ENCODE measurements around the gene HAO1. TPM values are rescaled to one million over a fixed set of nuclear protein-coding genes. Genes with fewer than 3 reads are reported as not detected.

The HAO1 gene
- total RNA-seq, 1 donor from 2014 or later = not detected

DNA sequence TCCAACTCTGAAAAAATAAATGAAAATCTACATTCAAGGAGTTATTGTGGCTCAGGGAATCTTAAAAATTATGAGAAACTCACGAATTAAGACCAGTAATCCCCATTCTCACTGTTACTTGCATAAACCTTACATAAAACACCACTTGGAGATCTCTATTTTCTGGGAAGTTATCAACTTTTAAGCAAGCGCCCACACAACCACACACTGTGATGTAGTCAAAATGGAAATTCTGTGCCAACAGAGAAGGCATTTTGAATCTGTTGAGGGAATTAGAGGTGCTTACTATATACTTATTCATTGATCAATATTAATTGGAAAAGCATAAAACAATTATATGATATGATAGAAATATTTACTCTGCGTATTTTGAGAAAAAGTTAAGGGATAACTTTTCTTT is 58.7 kb downstream of the HAO1 start:
- no peaks in the 10 kb centered on the region for H3K36me3 ChIP-seq (ENCODE audit: control insufficient read depth, insufficient read depth, low read length)
- no peak for TF ChIP-seq CTCF (IDR thresholded peaks at IDR 0.05; ENCODE audit: insufficient read depth, low read length, severe bottlenecking)
- FAIRE-seq = no peak

DNA sequence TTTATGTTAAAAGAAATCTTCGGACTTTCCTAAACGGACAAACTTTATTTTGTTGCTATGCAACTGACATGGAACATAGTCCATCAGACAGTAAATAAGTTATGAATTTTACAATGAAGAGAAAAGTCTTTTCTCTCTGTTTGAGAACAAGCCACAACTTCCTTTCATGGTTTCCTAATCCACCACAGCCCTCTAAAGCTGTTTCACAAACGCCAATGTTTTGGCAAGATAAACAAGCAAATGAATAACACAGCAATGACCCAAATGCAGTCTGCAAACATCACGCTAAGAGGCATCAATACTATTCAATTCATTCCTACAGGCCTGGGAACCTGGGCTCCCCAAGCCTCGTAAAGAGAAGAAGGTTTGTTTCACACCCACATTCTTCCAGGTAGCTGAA is 60.4 kb downstream of the HAO1 start:
- H3K4me3 ChIP-seq (ENCODE audit: low read depth, low read length) = no peak overlapping the region
- TF ChIP-seq CTCF (IDR thresholded peaks at IDR 0.05; ENCODE audit: insufficient read depth, low read length, severe bottlenecking) = no peak
- DNase-seq (ENCODE audit: low read depth) (peak; percentile 4), FAIRE-seq (no peak)
- H3K27me3 ChIP-seq (ENCODE audit: control insufficient read depth, insufficient read depth, low read length) = no peaks in the 10 kb centered on the region
- no peaks in the 10 kb centered on the region for H3K36me3 ChIP-seq (ENCODE audit: control insufficient read depth, insufficient read depth, low read length)

More for the DNA sequence above, 58.7 kb downstream of the HAO1 start:
- H3K27me3 ChIP-seq (ENCODE audit: control insufficient read depth, insufficient read depth, low read length) = no peaks in the 10 kb centered on the region
- no peak overlapping the region for H3K4me3 ChIP-seq (ENCODE audit: low read depth, low read length)
- DNase-seq (ENCODE audit: low read depth) = no peak

- no peak for DNase-seq (ENCODE audit: low read depth)
- Histone ChIP-seq H3K4me3 (ENCODE audit: low read depth, low read length) (no peak overlapping the region), H3K36me3 (ENCODE audit: control insufficient read depth, insufficient read depth, low read length) (no peaks in the 10 kb centered on the region), H3K27me3 (ENCODE audit: control insufficient read depth, insufficient read depth, low read length) (no peaks in the 10 kb centered on the region)
- TF ChIP-seq CTCF (IDR thresholded peaks at IDR 0.05; ENCODE audit: insufficient read depth, low read length, severe bottlenecking) = no peak
- no peak for FAIRE-seq
Observed at GRCh38 chr20:7868108-7868507, 72.2 kb downstream of the HAO1 start.

DNA sequence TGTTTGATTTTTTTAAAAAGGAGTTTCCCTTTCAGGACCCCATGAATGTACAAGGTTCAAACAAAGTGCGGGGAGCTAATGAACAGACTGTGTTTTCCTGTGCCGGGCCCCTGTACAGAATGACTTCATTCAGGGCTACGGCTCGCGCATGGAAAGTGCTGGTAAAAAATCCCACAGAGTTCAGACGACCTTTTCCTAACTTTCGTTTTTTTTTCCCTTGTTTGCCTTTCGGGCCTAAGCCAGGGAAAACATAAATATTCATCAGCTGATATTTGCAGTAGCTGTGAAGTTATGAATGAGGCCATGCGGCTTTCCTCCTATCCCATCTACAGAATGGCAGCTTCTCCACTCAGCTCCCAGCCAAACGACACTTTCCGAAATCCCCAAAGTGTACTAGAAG is 74.0 kb downstream of the HAO1 start:
- no peaks in the 10 kb centered on the region for H3K27me3 ChIP-seq (ENCODE audit: control insufficient read depth, insufficient read depth, low read length)
- no peak for TF ChIP-seq CTCF (IDR thresholded peaks at IDR 0.05; ENCODE audit: insufficient read depth, low read length, severe bottlenecking)
- no peak for DNase-seq (ENCODE audit: low read depth)

GRCh38 chr20:7859356-7859802 is 80.9 kb downstream of the HAO1 start:
- TF ChIP-seq CTCF (IDR thresholded peaks at IDR 0.05; ENCODE audit: insufficient read depth, low read length, severe bottlenecking) = peak; percentile 56
- FAIRE-seq = no peak
- Histone ChIP-seq H3K27me3 (ENCODE audit: control insufficient read depth, insufficient read depth, low read length) (no peaks in the 10 kb centered on the region), H3K4me3 (ENCODE audit: low read depth, low read length) (no peak overlapping the region), H3K36me3 (ENCODE audit: control insufficient read depth, insufficient read depth, low read length) (no peaks in the 10 kb centered on the region)
- DNase-seq (ENCODE audit: low read depth) = peak; percentile 81

More for the DNA sequence above, 74.0 kb downstream of the HAO1 start:
- Histone ChIP-seq H3K4me3 (ENCODE audit: low read depth, low read length) (no peak overlapping the region), H3K36me3 (ENCODE audit: control insufficient read depth, insufficient read depth, low read length) (no peaks in the 10 kb centered on the region)
- no peak for FAIRE-seq

GRCh38 chr20:7858734-7859250 is 81.5 kb downstream of the HAO1 start:
- DNase-seq (ENCODE audit: low read depth) (no peak), FAIRE-seq (no peak)
- no peaks in the 10 kb centered on the region for H3K36me3 ChIP-seq (ENCODE audit: control insufficient read depth, insufficient read depth, low read length)
- no peaks in the 10 kb centered on the region for H3K27me3 ChIP-seq (ENCODE audit: control insufficient read depth, insufficient read depth, low read length)
- no peak overlapping the region for H3K4me3 ChIP-seq (ENCODE audit: low read depth, low read length)
- TF ChIP-seq CTCF (IDR thresholded peaks at IDR 0.05; ENCODE audit: insufficient read depth, low read length, severe bottlenecking) = no peak
